ENCODE data around the gene WNK4.

Gene WNK4

GRCh38 chr17:42803074-42803883 lies 22.9 kb downstream of the WNK4 start:
- no peak for DNase-seq (ENCODE audit: low read depth)
- Histone ChIP-seq H3K4me1 (ENCODE audit: control insufficient read depth, insufficient read depth, low read length) (peaks cover 6% of the 10 kb centered on the region), H3K9me3 (ENCODE audit: control insufficient read depth, low read length) (no peaks in the 10 kb centered on the region), H3K27me3 (replicated peaks; ENCODE audit: control insufficient read depth, insufficient read depth, low read length) (no peaks in the 10 kb centered on the region), H3K36me3 (ENCODE audit: control insufficient read depth, insufficient read depth, low read length, severe bottlenecking) (no peaks in the 10 kb centered on the region), H3K9ac (ENCODE audit: low read length) (no peak overlapping the region), H3K4me3 (ENCODE audit: low read length) (no peak overlapping the region)

- Histone ChIP-seq H3K27me3 (replicated peaks; ENCODE audit: control insufficient read depth, insufficient read depth, low read length) (no peaks in the 10 kb centered on the region), H3K9ac (ENCODE audit: low read length) (no peak overlapping the region), H3K36me3 (ENCODE audit: control insufficient read depth, insufficient read depth, low read length, severe bottlenecking) (peaks cover under 1% of the 10 kb centered on the region), H3K9me3 (ENCODE audit: control insufficient read depth, low read length) (no peaks in the 10 kb centered on the region), H3K4me1 (ENCODE audit: control insufficient read depth, insufficient read depth, low read length) (peaks cover 18% of the 10 kb centered on the region), H3K4me3 (ENCODE audit: low read length) (no peak overlapping the region)
- DNase-seq (ENCODE audit: low read depth), result no peak
These were observed 24.5 kb downstream of the WNK4 start for GRCh38 chr17:42804918-42805367.

- no peak for DNase-seq (ENCODE audit: low read depth)
- no peak overlapping the region for H3K9ac ChIP-seq (ENCODE audit: low read length)
- no peaks in the 10 kb centered on the region for H3K9me3 ChIP-seq (ENCODE audit: control insufficient read depth, low read length)
- H3K36me3 ChIP-seq (ENCODE audit: control insufficient read depth, insufficient read depth, low read length, severe bottlenecking), result peaks cover 14% of the 10 kb centered on the region
- no peaks in the 10 kb centered on the region for H3K27me3 ChIP-seq (replicated peaks; ENCODE audit: control insufficient read depth, insufficient read depth, low read length)
- H3K4me1 ChIP-seq (ENCODE audit: control insufficient read depth, insufficient read depth, low read length), result peaks cover 18% of the 10 kb centered on the region
- no peak overlapping the region for H3K4me3 ChIP-seq (ENCODE audit: low read length)
These were observed 25.8 kb downstream of the WNK4 start for GRCh38 chr17:42806249-42806648.

GRCh38 chr17:42809250-42809649 lies 28.8 kb downstream of the WNK4 start:
- DNase-seq (ENCODE audit: low read depth), result peak; percentile 82
- no peaks in the 10 kb centered on the region for H3K9me3 ChIP-seq (ENCODE audit: control insufficient read depth, low read length)
- H3K4me3 ChIP-seq (ENCODE audit: low read length), result no peak overlapping the region

GRCh38 chr17:42814633-42815399 lies 34.4 kb downstream of the WNK4 start:
- H3K36me3 ChIP-seq (ENCODE audit: control insufficient read depth, insufficient read depth, low read length, severe bottlenecking), result peaks cover 80% of the 10 kb centered on the region
- H3K9ac ChIP-seq (ENCODE audit: low read length), result peak overlapping the region; percentile 56

More at GRCh38 chr17:42809250-42809649, 28.8 kb downstream of the WNK4 start:
- peaks cover 33% of the 10 kb centered on the region for H3K36me3 ChIP-seq (ENCODE audit: control insufficient read depth, insufficient read depth, low read length, severe bottlenecking)
- H3K4me1 ChIP-seq (ENCODE audit: control insufficient read depth, insufficient read depth, low read length), result peaks cover 20% of the 10 kb centered on the region
- no peaks in the 10 kb centered on the region for H3K27me3 ChIP-seq (replicated peaks; ENCODE audit: control insufficient read depth, insufficient read depth, low read length)
- no peak overlapping the region for H3K9ac ChIP-seq (ENCODE audit: low read length)

GRCh38 chr17:42817866-42818265 lies 37.5 kb downstream of the WNK4 start:
- Histone ChIP-seq H3K9me3 (ENCODE audit: control insufficient read depth, low read length) (no peaks in the 10 kb centered on the region), H3K9ac (ENCODE audit: low read length) (no peak overlapping the region), H3K36me3 (ENCODE audit: control insufficient read depth, insufficient read depth, low read length, severe bottlenecking) (peaks cover 79% of the 10 kb centered on the region), H3K4me1 (ENCODE audit: control insufficient read depth, insufficient read depth, low read length) (peaks cover 23% of the 10 kb centered on the region), H3K4me3 (ENCODE audit: low read length) (no peak overlapping the region), H3K27me3 (replicated peaks; ENCODE audit: control insufficient read depth, insufficient read depth, low read length) (no peaks in the 10 kb centered on the region)
- no peak for DNase-seq (ENCODE audit: low read depth)

More at GRCh38 chr17:42814633-42815399, 34.4 kb downstream of the WNK4 start:
- Histone ChIP-seq H3K4me3 (ENCODE audit: low read length) (peak overlapping the region; percentile 32), H3K9me3 (ENCODE audit: control insufficient read depth, low read length) (no peaks in the 10 kb centered on the region), H3K4me1 (ENCODE audit: control insufficient read depth, insufficient read depth, low read length) (peaks cover 21% of the 10 kb centered on the region), H3K27me3 (replicated peaks; ENCODE audit: control insufficient read depth, insufficient read depth, low read length) (no peaks in the 10 kb centered on the region)
- no peak for DNase-seq (ENCODE audit: low read depth)

GRCh38 chr17:42818379-42818778 lies 38.0 kb downstream of the WNK4 start:
- Histone ChIP-seq H3K9ac (ENCODE audit: low read length) (no peak overlapping the region), H3K4me1 (ENCODE audit: control insufficient read depth, insufficient read depth, low read length) (peaks cover 28% of the 10 kb centered on the region), H3K9me3 (ENCODE audit: control insufficient read depth, low read length) (no peaks in the 10 kb centered on the region), H3K27me3 (replicated peaks; ENCODE audit: control insufficient read depth, insufficient read depth, low read length) (no peaks in the 10 kb centered on the region), H3K4me3 (ENCODE audit: low read length) (no peak overlapping the region), H3K36me3 (ENCODE audit: control insufficient read depth, insufficient read depth, low read length, severe bottlenecking) (peaks cover 76% of the 10 kb centered on the region)
- no peak for DNase-seq (ENCODE audit: low read depth)

- Histone ChIP-seq H3K27me3 (replicated peaks; ENCODE audit: control insufficient read depth, insufficient read depth, low read length) (no peaks in the 10 kb centered on the region), H3K9me3 (ENCODE audit: control insufficient read depth, low read length) (no peaks in the 10 kb centered on the region), H3K9ac (ENCODE audit: low read length) (no peak overlapping the region), H3K36me3 (ENCODE audit: control insufficient read depth, insufficient read depth, low read length, severe bottlenecking) (peaks cover 65% of the 10 kb centered on the region), H3K4me1 (ENCODE audit: control insufficient read depth, insufficient read depth, low read length) (peaks cover 21% of the 10 kb centered on the region), H3K4me3 (ENCODE audit: low read length) (no peak overlapping the region)
- peak; percentile 83 for DNase-seq (ENCODE audit: low read depth)
These were observed 39.6 kb downstream of the WNK4 start for GRCh38 chr17:42819939-42820535.

GRCh38 chr17:42821176-42821575 lies 40.8 kb downstream of the WNK4 start:
- Histone ChIP-seq H3K27me3 (replicated peaks; ENCODE audit: control insufficient read depth, insufficient read depth, low read length) (no peaks in the 10 kb centered on the region), H3K9ac (ENCODE audit: low read length) (no peak overlapping the region), H3K36me3 (ENCODE audit: control insufficient read depth, insufficient read depth, low read length, severe bottlenecking) (peaks cover 54% of the 10 kb centered on the region), H3K4me1 (ENCODE audit: control insufficient read depth, insufficient read depth, low read length) (peaks cover 10% of the 10 kb centered on the region), H3K4me3 (ENCODE audit: low read length) (no peak overlapping the region), H3K9me3 (ENCODE audit: control insufficient read depth, low read length) (no peaks in the 10 kb centered on the region)
- no peak for DNase-seq (ENCODE audit: low read depth)

- Histone ChIP-seq H3K4me1 (ENCODE audit: control insufficient read depth, insufficient read depth, low read length) (peaks cover 14% of the 10 kb centered on the region), H3K36me3 (ENCODE audit: control insufficient read depth, insufficient read depth, low read length, severe bottlenecking) (no peaks in the 10 kb centered on the region), H3K9ac (ENCODE audit: low read length) (no peak overlapping the region), H3K9me3 (ENCODE audit: control insufficient read depth, low read length) (no peaks in the 10 kb centered on the region), H3K4me3 (ENCODE audit: low read length) (no peak overlapping the region), H3K27me3 (replicated peaks; ENCODE audit: control insufficient read depth, insufficient read depth, low read length) (no peaks in the 10 kb centered on the region)
- DNase-seq (ENCODE audit: low read depth), result no peak
These were observed 47.1 kb downstream of the WNK4 start for GRCh38 chr17:42827472-42827871.

GRCh38 chr17:42830971-42831370 lies 50.6 kb downstream of the WNK4 start:
- H3K9ac ChIP-seq (ENCODE audit: low read length), result no peak overlapping the region
- H3K4me3 ChIP-seq (ENCODE audit: low read length), result no peak overlapping the region
- no peaks in the 10 kb centered on the region for H3K27me3 ChIP-seq (replicated peaks; ENCODE audit: control insufficient read depth, insufficient read depth, low read length)
- peaks cover 28% of the 10 kb centered on the region for H3K4me1 ChIP-seq (ENCODE audit: control insufficient read depth, insufficient read depth, low read length)
- H3K36me3 ChIP-seq (ENCODE audit: control insufficient read depth, insufficient read depth, low read length, severe bottlenecking), result peaks cover 8% of the 10 kb centered on the region
- DNase-seq (ENCODE audit: low read depth), result no peak
- no peaks in the 10 kb centered on the region for H3K9me3 ChIP-seq (ENCODE audit: control insufficient read depth, low read length)

Measured in adipocyte (in vitro differentiated cells).